NCI-H1105 (cell line): Measurements from ENCODE around the gene CSRP1.

ENCODE experiments used
- DNase-seq: peaks from one replicate; lab custom pipeline; 2025; lab: John Stamatoyannopoulos, UW

The CSRP1 gene

GRCh38 chr1:201456499-201457309, 50.2 kb downstream of the CSRP1 start:
- no peak for DNase-seq

GRCh38 chr1:201455098-201455497, 51.8 kb downstream of the CSRP1 start:
- DNase-seq: no peak

GRCh38 chr1:201454608-201455007, 52.3 kb downstream of the CSRP1 start:
- no peak for DNase-seq

GRCh38 chr1:201452866-201453265, 54.1 kb downstream of the CSRP1 start:
- no peak for DNase-seq

- no peak for DNase-seq
Measured at GRCh38 chr1:201450721-201451291, 56.1 kb downstream of the CSRP1 start.

- no peak for DNase-seq
Measured at GRCh38 chr1:201448990-201449389, 57.9 kb downstream of the CSRP1 start.

- peak; percentile 59 for DNase-seq
Measured at GRCh38 chr1:201447903-201448871, 58.7 kb downstream of the CSRP1 start.

GRCh38 chr1:201445310-201445709, 61.6 kb downstream of the CSRP1 start:
- no peak for DNase-seq

GRCh38 chr1:201444792-201445191, 62.1 kb downstream of the CSRP1 start:
- no peak for DNase-seq

GRCh38 chr1:201443747-201444146, 63.2 kb downstream of the CSRP1 start:
- no peak for DNase-seq

GRCh38 chr1:201436969-201437368, 70.0 kb downstream of the CSRP1 start:
- no peak for DNase-seq

GRCh38 chr1:201436393-201436792, 70.5 kb downstream of the CSRP1 start:
- no peak for DNase-seq

- DNase-seq: no peak
Measured at GRCh38 chr1:201434266-201434665, 72.7 kb downstream of the CSRP1 start.

GRCh38 chr1:201433609-201434008, 73.3 kb downstream of the CSRP1 start:
- DNase-seq: no peak
